Daoy (cell line): ENCODE measurements around the gene GTF3C1. TPM values are rescaled to one million over a fixed set of nuclear protein-coding genes. Genes with fewer than 3 reads are reported as not detected.
"Not testable (repeated sequence)": the region's sequence is repeated elsewhere in the genome, so short reads cannot be mapped to it uniquely, and the experiment has no call there.

Experiments used
- DNase-seq: peaks from one replicate; pipeline ENCODE4 v3.0.0-alpha.2; 2015; ENCODE audit warnings: low read depth
- total RNA-seq: library from RNA; depleted of rRNA; stranded (reverse); fragments of >200 nt; shearing (Covaris generic); gene quantifications from 2 replicates; pipeline ENCODE4 v1.2.3, GENCODE V29; 2014; rRNA removed

GTF3C1 gene
- total RNA-seq: 44.4 and 46.9 TPM in 2 replicates

- peak; percentile 99 for DNase-seq
Observed at GRCh38 chr16:27549746-27550581, at the start of gene GTF3C1, which contains the start of gene KATNIP. TSS of gene GTF3C1 (minus strand) at chr16:27549913. CDS start at chr16:27549890, 23 bp downstream. TSS of gene KATNIP (plus strand) at chr16:27550144. CDS start at chr16:27550171, 27 bp downstream.

GRCh38 chr16:27598931-27599565 lies 49.3 kb upstream of the GTF3C1 start:
- no peak for DNase-seq

- DNase-seq: no peak
Observed at GRCh38 chr16:27598220-27598619, 48.5 kb upstream of the GTF3C1 start.

- no peak for DNase-seq
Observed at GRCh38 chr16:27597361-27597760, 47.6 kb upstream of the GTF3C1 start.

- DNase-seq: no peak
Observed at GRCh38 chr16:27596411-27596810, 46.7 kb upstream of the GTF3C1 start.

- no peak for DNase-seq
Observed at GRCh38 chr16:27595993-27596392, 46.3 kb upstream of the GTF3C1 start.

- no peak for DNase-seq
Observed at GRCh38 chr16:27595475-27595874, 45.8 kb upstream of the GTF3C1 start.

GRCh38 chr16:27591837-27592236 lies 42.1 kb upstream of the GTF3C1 start:
- no peak for DNase-seq

GRCh38 chr16:27588057-27588456 lies 38.3 kb upstream of the GTF3C1 start:
- no peak for DNase-seq

- DNase-seq: no peak
Observed at GRCh38 chr16:27586711-27587110, 37.0 kb upstream of the GTF3C1 start.

GRCh38 chr16:27585200-27585599 lies 35.5 kb upstream of the GTF3C1 start:
- DNase-seq: no peak

- DNase-seq: no peak
Observed at GRCh38 chr16:27583634-27584033, 33.9 kb upstream of the GTF3C1 start.

GRCh38 chr16:27582883-27583282 lies 33.2 kb upstream of the GTF3C1 start:
- no peak for DNase-seq

- DNase-seq: no peak
Observed at GRCh38 chr16:27579087-27579980, 29.6 kb upstream of the GTF3C1 start.

GRCh38 chr16:27576729-27577128 lies 27.0 kb upstream of the GTF3C1 start:
- no peak for DNase-seq

- DNase-seq: no peak
Observed at GRCh38 chr16:27572711-27573110, 23.0 kb upstream of the GTF3C1 start.

GRCh38 chr16:27571433-27572326 lies 22.0 kb upstream of the GTF3C1 start:
- no peak for DNase-seq

GRCh38 chr16:27570986-27571385 lies 21.3 kb upstream of the GTF3C1 start:
- not testable (repeated sequence) for DNase-seq

- no peak for DNase-seq
Observed at GRCh38 chr16:27568077-27568476, 18.4 kb upstream of the GTF3C1 start.

GRCh38 chr16:27566417-27566816 lies 16.7 kb upstream of the GTF3C1 start:
- no peak for DNase-seq

GRCh38 chr16:27564224-27564623 lies 14.5 kb upstream of the GTF3C1 start:
- no peak for DNase-seq
